B cell (primary cell): Measurements from ENCODE around the gene ELK3. TPM values are rescaled to one million over a fixed set of nuclear protein-coding genes. Genes with fewer than 3 reads are reported as not detected.

Experiments
- ATAC-seq: fragments of 200-7000 bp; cut with Tn5 transposase; one replicate; pipeline ENCODE4 v1.10.0; 2021; ENCODE audit warnings: low read depth, mild to moderate bottlenecking, moderate number of reproducible peaks, moderate library complexity
- CTCF ChIA-PET: fragments of 350-600 bp; sonication (Branson Sonifier 250); formaldehyde crosslinking; loops from one replicate; lab custom pipeline; 2021; ENCODE audit warnings: antibody characterized with exemption, inconsistent platforms; lab: Charles Lee
- POLR2A ChIA-PET: fragments of 350-600 bp; sonication (Branson Sonifier 250); formaldehyde crosslinking; loops from one replicate; lab custom pipeline; 2021; ENCODE audit warnings: antibody characterized with exemption; lab: Charles Lee
- DNase-seq: peaks from one replicate; pipeline ENCODE4 v3.0.0; 2013
- H2AFZ ChIP-seq: 2 replicates; pipeline ENCODE4 v1.6.1; 2012; ENCODE audit warnings: mild to moderate bottlenecking, low read depth, low read length; ENCODE audit not compliant: insufficient read depth, poor library complexity, severe bottlenecking
- H3K27ac ChIP-seq, 2 donors: 1 replicate in 1 of 2; 2 replicates in 1 of 2; pipeline ENCODE4 v1.5.1; 2012 to 2013; ENCODE audit warnings: low read length in 2 of 2, mild to moderate bottlenecking in 2 of 2, moderate library complexity in 1 of 2
- H3K27me3 ChIP-seq, 4 experiments: fragments of 200-600 bp in 1 of 4; sonication (generic) in 1 of 4; replicated peaks in 1 of 4; 1 replicate in 2 of 4; 2 replicates in 2 of 4; pipeline versions ENCODE4 v1.6.1 to v1.7.0; 2013 to 2016; ENCODE audit warnings: low read length in 3 of 4, mild to moderate bottlenecking in 2 of 4, mixed read lengths in 1 of 4, moderate library complexity in 1 of 4; ENCODE audit not compliant: insufficient read depth in 4 of 4, control insufficient read depth in 3 of 4; ENCODE audit errors: control extremely low read depth in 1 of 4
- H3K36me3 ChIP-seq, 2 experiments: replicated peaks in 1 of 2; 1 replicate in 1 of 2; 2 replicates in 1 of 2; pipeline versions ENCODE4 v1.6.1 to v1.7.1; 2013; ENCODE audit warnings: low read length in 1 of 2; ENCODE audit not compliant: insufficient read depth in 2 of 2, control insufficient read depth in 1 of 2; ENCODE audit errors: control extremely low read depth in 1 of 2, extremely low read depth in 1 of 2
- H3K4me1 ChIP-seq, 2 donors: fragments of 200-600 bp in 1 of 2; sonication (generic) in 1 of 2; 1 replicate in 1 of 2; 2 replicates in 1 of 2; pipeline versions ENCODE4 v1.5.1 to v1.6.1; 2013 to 2017; ENCODE audit warnings: low read length in 2 of 2; ENCODE audit not compliant: control insufficient read depth in 2 of 2, insufficient read depth in 2 of 2
- H3K4me2 ChIP-seq: replicated peaks from 2 replicates; pipeline ENCODE3; 2012; ENCODE audit warnings: mild to moderate bottlenecking, low read depth, low read length; ENCODE audit not compliant: poor library complexity, severe bottlenecking
- H3K4me3 ChIP-seq, 5 experiments: fragments of 200-600 bp in 1 of 5; sonication (generic) in 1 of 5; 1 replicate in 3 of 5; 2 replicates in 2 of 5; pipeline versions ENCODE4 v1.5.1 to v1.7.0; 2011 to 2016; ENCODE audit warnings: low read length in 4 of 5, mild to moderate bottlenecking in 4 of 5, low read depth in 2 of 5, control low read depth in 1 of 5, moderate library complexity in 1 of 5; ENCODE audit not compliant: insufficient read depth in 1 of 5; ENCODE audit errors: control extremely low read depth in 1 of 5, extremely low read depth in 1 of 5
- H3K79me2 ChIP-seq: fragments of 200-600 bp; sonication (generic); one replicate; pipeline ENCODE4 v1.6.0; 2016; ENCODE audit warnings: low read length; ENCODE audit not compliant: control insufficient read depth, insufficient read depth
- H3K9ac ChIP-seq: fragments of 200-600 bp; sonication (generic); 2 replicates; pipeline ENCODE4 v1.6.1; 2017; ENCODE audit warnings: mild to moderate bottlenecking, low read length, moderate library complexity
- H3K9me3 ChIP-seq, 3 donors: one replicate each; pipeline versions ENCODE4 v1.6.1 to v1.7.1; 2013; ENCODE audit warnings: low read length in 2 of 3; ENCODE audit not compliant: control insufficient read depth in 2 of 3, insufficient read depth in 1 of 3; ENCODE audit errors: control extremely low read depth in 1 of 3
- H4K20me1 ChIP-seq: 2 replicates; pipeline ENCODE4 v1.6.0; 2012; ENCODE audit warnings: mild to moderate bottlenecking, low read length; ENCODE audit not compliant: insufficient read depth, control insufficient read depth, poor library complexity, severe bottlenecking
- H3K27ac Mint-ChIP-seq: one replicate; pipeline ENCODE4 v1.8.0; 2021; ENCODE audit warnings: mixed read lengths
- H3K27me3 Mint-ChIP-seq: one replicate; pipeline ENCODE4 v1.8.0; 2021; ENCODE audit warnings: mixed read lengths
- H3K4me1 Mint-ChIP-seq: one replicate; pipeline ENCODE4 v1.8.0; 2021; ENCODE audit warnings: mixed read lengths
- H3K4me3 Mint-ChIP-seq: one replicate; pipeline ENCODE4 v1.8.0; 2021; ENCODE audit warnings: mixed read lengths
- H3K9me3 Mint-ChIP-seq: one replicate; pipeline ENCODE4 v1.8.0; 2022; ENCODE audit warnings: mixed read lengths; ENCODE audit not compliant: insufficient read depth
- CTCF ChIP-seq: fragments of 200-600 bp; IDR thresholded peaks from one replicate; pipeline ENCODE4 v1.8.0; 2022; ENCODE audit warnings: antibody characterized with exemption, mild to moderate bottlenecking
- EZH2 ChIP-seq: IDR thresholded peaks from 2 replicates; pipeline ENCODE4 v1.6.1; 2012; ENCODE audit warnings: borderline replicate concordance, low read depth, mild to moderate bottlenecking, moderate library complexity, low read length; ENCODE audit not compliant: insufficient read depth, poor library complexity, severe bottlenecking
- WGBS: methylation state at CpG from one replicate; pipeline ENCODE4 v1.1.5; 2013; ENCODE audit warnings: missing lambda C conversion rate; ENCODE audit not compliant: insufficient coverage; 5-methylcytosine and 5-hydroxymethylcytosine counted together
- intact Hi-C: fragments of 100-400 bp; cut with micrococcal nuclease; formaldehyde crosslinking; loops from one replicate; pipeline ENCODE4 v1.10.0; 2022
- polyA plus RNA-seq: library from polyadenylated mRNA; depleted of rRNA; stranded (reverse); fragments of >200 nt; gene quantifications from 2 replicates; pipeline ENCODE4 v1.2.3, GENCODE V29; 2012
- total RNA-seq, 2 donors: library from RNA; stranded (reverse); fragments of 120-200 nt in 1 of 2; gene quantifications; 1 replicate in 1 of 2; 2 replicates in 1 of 2; pipeline versions ENCODE4 v1.2.3 to v1.2.4, GENCODE V29; 2013 to 2022

The ELK3 gene
- total and polyA plus RNA-seq, 2 donors (not counting 1 experiment from before 2014, with no cell fraction given) = 10.5 to 87.1 TPM

- Mint-ChIP-seq H3K27me3 (no peaks in the 10 kb centered on the region), H3K9me3 (no peaks in the 10 kb centered on the region), H3K4me1 (peaks cover 30% of the 10 kb centered on the region), H3K4me3 (no peak overlapping the region), H3K27ac (peak overlapping the region; percentile 34)
- no peak overlapping the region for H3K9ac ChIP-seq
- ChIA-PET CTCF (interaction anchor here (2.1 kb wide), 1 partner anchor 279 kb away, joined by 5 read pairs; no protein-coding TSS in a partner anchor), POLR2A (no interaction called here)
- no peak overlapping the region for H3K4me2 ChIP-seq
- no peak for DNase-seq
- peaks cover 0 to 47% of the 10 kb centered on the region in 2 experiments for H3K36me3 ChIP-seq
- peak overlapping the region in 1 of 2 donors; percentile 20 for H3K27ac ChIP-seq
- no peak for ATAC-seq
- TF ChIP-seq EZH2 (no peak), CTCF (no peak)
- H4K20me1 ChIP-seq = peaks cover 83% of the 10 kb centered on the region
- peaks cover 0 to 6% of the 10 kb centered on the region in 2 donors for H3K4me1 ChIP-seq
- H3K79me2 ChIP-seq = peaks cover 96% of the 10 kb centered on the region
- H3K27me3 ChIP-seq = no peaks in the 10 kb centered on the region
- intact Hi-C loops = no loop called here
- H2AFZ ChIP-seq = no peak overlapping the region
- WGBS = 31% methylated on average over 8 of the region's 9 CpGs
- H3K9me3 ChIP-seq = peaks cover 0 to 5% (median 0%) of the 10 kb centered on the region in 3 donors
- no peak overlapping the region for H3K4me3 ChIP-seq
Measured at GRCh38 chr12:96237465-96238077, 43.4 kb downstream of the ELK3 start.

- 94% methylated on average over 7 of the region's 13 CpGs for WGBS
- Histone ChIP-seq H3K4me2 (no peak overlapping the region), H3K79me2 (peaks cover 96% of the 10 kb centered on the region), H3K9ac (no peak overlapping the region), H3K4me1 (peaks cover 0 to 6% of the 10 kb centered on the region in 2 donors), H3K27me3 (no peaks in the 10 kb centered on the region), H3K9me3 (peaks cover 0 to 5% (median 0%) of the 10 kb centered on the region in 3 donors), H3K36me3 (peaks cover 0 to 49% of the 10 kb centered on the region in 2 experiments), H3K27ac (no peak overlapping the region), H3K4me3 (no peak overlapping the region), H2AFZ (no peak overlapping the region), H4K20me1 (peaks cover 73% of the 10 kb centered on the region)
- no peaks in the 10 kb centered on the region for H3K27me3 Mint-ChIP-seq
- ChIA-PET CTCF (interaction anchor here (0.8 to 2.1 kb wide), 2 partner anchors 69 to 278 kb away, joined by 3 to 5 read pairs; no protein-coding TSS in a partner anchor), POLR2A (no interaction called here)
- intact Hi-C loops = no loop called here
- DNase-seq (no peak), ATAC-seq (no peak)
- no peak for TF ChIP-seq EZH2
- TF ChIP-seq CTCF = no peak
- H3K4me3 Mint-ChIP-seq = no peak overlapping the region
- peaks cover 35% of the 10 kb centered on the region for H3K4me1 Mint-ChIP-seq
- H3K9me3 Mint-ChIP-seq = no peaks in the 10 kb centered on the region
- H3K27ac Mint-ChIP-seq = peak overlapping the region; percentile 20
Measured at GRCh38 chr12:96238336-96239047, 44.3 kb downstream of the ELK3 start.
